Cardiac fibroblast (primary cell): ENCODE measurements around the gene BDKRB2.

Experiments used
- DNase-seq, 2 donors: peaks; one replicate each; pipeline versions ENCODE4 v3.0.0 to v3.0.0-alpha.2; 2010; ENCODE audit warnings: low read depth in 2 of 2
- H3K4me3 ChIP-seq, 2 donors: replicated peaks in 1 of 2; 1 replicate in 1 of 2; 2 replicates in 1 of 2; pipeline ENCODE4 v1.5.1; 2011; ENCODE audit warnings: low read depth in 2 of 2, low read length in 2 of 2, mild to moderate bottlenecking in 2 of 2, moderate library complexity in 1 of 2
- TF ChIP-seq, protein P1 (sequence below): IDR thresholded peaks from one replicate; pipeline ENCODE4 v1.5.1; 2011; ENCODE audit warnings: low read depth, mild to moderate bottlenecking, low read length, inconsistent platforms

Gene BDKRB2

DNA sequence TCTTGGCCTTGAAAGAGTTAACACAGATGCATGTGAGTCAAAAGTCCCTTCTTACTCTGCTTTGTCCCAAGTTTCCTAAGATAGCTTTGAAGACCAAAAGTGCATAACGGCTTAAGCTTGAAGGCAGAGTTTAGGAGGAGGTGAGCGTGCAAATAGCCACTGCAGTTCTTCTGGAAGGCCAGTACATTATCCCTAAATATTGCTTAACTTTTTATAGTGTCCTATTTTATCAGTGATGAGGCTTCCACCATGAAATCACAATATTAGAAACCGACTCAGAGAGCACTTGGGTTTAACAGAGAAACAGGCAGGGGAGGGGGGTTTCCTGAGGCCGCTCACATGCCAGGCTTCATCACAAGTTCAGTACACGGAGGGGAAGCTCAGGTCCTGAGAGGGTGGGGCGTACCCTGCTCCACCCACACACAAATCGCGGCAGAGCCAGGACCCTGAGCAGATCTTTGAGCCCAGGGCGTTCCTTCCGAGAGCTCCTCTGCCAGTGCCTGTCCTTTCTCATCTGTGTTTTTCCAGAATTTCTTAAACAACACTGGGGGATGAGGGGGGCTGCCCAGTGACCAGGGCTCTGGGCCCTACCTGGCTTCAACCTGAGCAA lies 26.8 kb upstream of the BDKRB2 start:
- H3K4me3 ChIP-seq, result no peak overlapping the region
- TF ChIP-seq, protein P1, sequence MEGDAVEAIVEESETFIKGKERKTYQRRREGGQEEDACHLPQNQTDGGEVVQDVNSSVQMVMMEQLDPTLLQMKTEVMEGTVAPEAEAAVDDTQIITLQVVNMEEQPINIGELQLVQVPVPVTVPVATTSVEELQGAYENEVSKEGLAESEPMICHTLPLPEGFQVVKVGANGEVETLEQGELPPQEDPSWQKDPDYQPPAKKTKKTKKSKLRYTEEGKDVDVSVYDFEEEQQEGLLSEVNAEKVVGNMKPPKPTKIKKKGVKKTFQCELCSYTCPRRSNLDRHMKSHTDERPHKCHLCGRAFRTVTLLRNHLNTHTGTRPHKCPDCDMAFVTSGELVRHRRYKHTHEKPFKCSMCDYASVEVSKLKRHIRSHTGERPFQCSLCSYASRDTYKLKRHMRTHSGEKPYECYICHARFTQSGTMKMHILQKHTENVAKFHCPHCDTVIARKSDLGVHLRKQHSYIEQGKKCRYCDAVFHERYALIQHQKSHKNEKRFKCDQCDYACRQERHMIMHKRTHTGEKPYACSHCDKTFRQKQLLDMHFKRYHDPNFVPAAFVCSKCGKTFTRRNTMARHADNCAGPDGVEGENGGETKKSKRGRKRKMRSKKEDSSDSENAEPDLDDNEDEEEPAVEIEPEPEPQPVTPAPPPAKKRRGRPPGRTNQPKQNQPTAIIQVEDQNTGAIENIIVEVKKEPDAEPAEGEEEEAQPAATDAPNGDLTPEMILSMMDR, result no peak
- peak in 1 of 2 donors; percentile 36 for DNase-seq

DNA sequence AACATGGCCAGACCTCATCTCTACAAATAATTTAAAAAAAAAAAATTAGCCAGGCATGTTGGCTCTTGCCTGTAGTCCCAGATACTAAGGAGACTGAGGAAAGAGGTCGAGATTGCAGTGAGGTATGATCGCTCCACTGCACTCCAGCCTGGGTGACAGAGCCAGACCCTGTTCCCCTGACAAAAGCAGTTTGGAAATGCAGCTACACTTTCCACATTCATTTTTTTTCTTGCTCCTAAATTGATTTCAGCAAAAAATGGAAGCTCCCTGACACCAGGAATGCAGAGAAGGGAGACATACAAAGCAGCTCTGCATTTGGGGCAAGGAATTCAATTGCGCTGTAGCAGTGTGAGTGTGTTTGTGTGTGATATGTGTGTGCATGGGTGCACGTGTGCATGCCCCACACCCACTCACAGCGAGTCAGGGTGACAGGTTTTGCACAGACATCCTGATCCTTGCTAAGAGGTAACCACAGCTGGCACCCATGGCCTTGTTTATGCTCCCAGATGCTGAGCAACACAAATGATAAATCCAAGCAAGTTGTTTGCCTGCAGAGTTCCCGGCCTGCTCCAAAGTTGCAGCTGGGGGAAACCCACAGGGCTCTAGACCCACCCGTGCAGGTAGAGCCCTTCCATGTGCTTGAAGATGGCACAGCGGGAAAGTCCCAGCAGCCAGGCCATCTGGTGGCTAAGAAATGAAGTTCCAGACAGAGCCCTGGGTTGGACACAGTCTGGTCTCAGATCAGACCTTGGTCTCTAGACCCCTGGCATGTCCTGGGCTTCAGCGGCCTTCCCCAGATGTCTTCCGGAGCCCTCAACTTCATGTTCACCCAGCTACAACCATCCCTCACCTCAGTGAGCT lies 25.9 kb upstream of the BDKRB2 start:
- TF ChIP-seq, protein P1, result no peak
- no peak for DNase-seq
- H3K4me3 ChIP-seq, result no peak overlapping the region

GRCh38 chr14:96180043-96180874 lies 24.4 kb upstream of the BDKRB2 start:
- no peak for DNase-seq
- no peak overlapping the region for H3K4me3 ChIP-seq
- TF ChIP-seq, protein P1, result no peak

DNA sequence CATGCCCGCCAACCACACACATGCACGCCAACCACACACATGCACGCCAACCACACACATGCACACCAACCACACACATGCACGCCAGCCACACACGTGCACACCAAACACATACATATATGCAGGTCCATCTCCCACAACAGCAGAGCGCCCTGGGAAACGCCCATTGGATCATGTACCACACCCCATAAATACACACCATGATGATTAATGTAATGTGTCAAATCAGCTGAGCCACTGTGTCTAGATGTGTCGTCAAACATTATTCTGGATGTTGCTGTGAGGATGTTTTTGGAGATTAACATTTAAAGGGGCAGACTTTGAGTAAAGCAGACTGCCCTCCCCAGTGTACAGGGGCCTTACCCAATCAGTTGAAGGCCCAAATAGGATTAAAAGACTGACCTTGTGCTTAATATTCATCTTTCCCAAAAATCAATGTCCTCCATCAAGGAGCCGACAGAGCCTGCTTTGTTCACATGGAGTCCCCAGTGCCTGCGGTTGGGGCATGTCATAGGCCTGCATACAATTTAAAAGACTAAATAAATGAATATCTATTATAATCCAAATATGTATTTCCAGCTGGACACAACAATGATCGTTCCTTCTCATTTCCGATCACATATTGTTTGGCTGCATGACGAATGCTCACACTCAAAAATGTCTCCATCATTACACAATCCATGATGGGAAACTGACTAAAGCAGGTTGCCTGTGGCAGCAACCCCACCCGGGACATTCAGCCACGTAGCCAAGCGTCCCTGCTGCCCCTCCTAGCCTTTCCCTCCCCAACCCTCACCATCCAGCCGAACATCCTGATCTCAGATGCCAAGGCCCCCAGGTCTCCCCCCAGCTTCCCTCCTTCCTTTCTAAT lies 23.2 kb upstream of the BDKRB2 start:
- DNase-seq, result peak in 1 of 2 donors; percentile 24
- H3K4me3 ChIP-seq, result no peak overlapping the region
- TF ChIP-seq, protein P1, result no peak

- TF ChIP-seq, protein P1, result no peak
- no peak for DNase-seq
- H3K4me3 ChIP-seq, result no peak overlapping the region
These were observed 22.1 kb upstream of the BDKRB2 start for GRCh38 chr14:96182546-96182945.

DNA sequence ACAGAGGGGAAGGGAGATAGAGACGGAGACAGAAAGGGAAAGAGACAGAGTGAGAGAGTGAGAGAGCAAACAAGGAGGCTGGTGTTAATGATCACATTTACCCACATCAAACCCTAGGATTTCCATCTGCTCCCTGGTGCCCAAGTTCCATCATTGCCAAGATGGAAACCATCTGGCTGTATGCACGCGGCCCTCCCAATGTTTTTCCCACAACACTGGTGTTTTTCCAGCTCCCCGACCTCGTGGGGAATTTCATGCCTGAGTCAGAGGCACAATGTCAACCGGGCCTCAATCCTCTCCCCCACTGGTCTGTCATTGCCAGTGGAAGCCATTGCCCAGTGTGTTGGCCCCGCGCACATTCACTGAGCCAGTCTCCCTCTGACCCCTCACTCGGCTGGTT lies 19.9 kb upstream of the BDKRB2 start:
- DNase-seq, result peak in 1 of 2 donors; percentile 39
- H3K4me3 ChIP-seq, result no peak overlapping the region
- TF ChIP-seq, protein P1, result no peak
